Omental fat pad (tissue), 4 donors: Measurements from ENCODE around the gene KIF21B. TPM values are rescaled to one million over a fixed set of nuclear protein-coding genes. Genes with fewer than 3 reads are reported as not detected.

Experiments used
- ATAC-seq: fragments of 150-250 bp; one replicate; pipeline ENCODE4 v1.9.1; 2016; ENCODE audit warnings: mild to moderate bottlenecking, moderate library complexity; ENCODE audit not compliant: low FRiP score
- DNase-seq: peaks from one replicate; pipeline ENCODE4 v3.0.0-alpha.2; 2019; ENCODE audit warnings: low spot score
- total RNA-seq, 4 donors: library from RNA; depleted of rRNA; stranded (reverse); fragments of >200 nt; gene quantifications; one replicate each; pipeline ENCODE4 v1.1.0, GENCODE V29; 2016
- TF ChIP-seq, protein P1 (sequence below), 3 donors: fragments of 450-650 bp; IDR thresholded peaks; one replicate each; pipeline ENCODE4 v1.5.1; 2016 to 2017; ENCODE audit warnings: antibody characterized with exemption in 3 of 3, mild to moderate bottlenecking in 3 of 3, moderate library complexity in 2 of 3

The KIF21B gene
- total RNA-seq, 4 donors from 2014 or later = 0.93 to 6.1 (median 3.7) TPM

DNA sequence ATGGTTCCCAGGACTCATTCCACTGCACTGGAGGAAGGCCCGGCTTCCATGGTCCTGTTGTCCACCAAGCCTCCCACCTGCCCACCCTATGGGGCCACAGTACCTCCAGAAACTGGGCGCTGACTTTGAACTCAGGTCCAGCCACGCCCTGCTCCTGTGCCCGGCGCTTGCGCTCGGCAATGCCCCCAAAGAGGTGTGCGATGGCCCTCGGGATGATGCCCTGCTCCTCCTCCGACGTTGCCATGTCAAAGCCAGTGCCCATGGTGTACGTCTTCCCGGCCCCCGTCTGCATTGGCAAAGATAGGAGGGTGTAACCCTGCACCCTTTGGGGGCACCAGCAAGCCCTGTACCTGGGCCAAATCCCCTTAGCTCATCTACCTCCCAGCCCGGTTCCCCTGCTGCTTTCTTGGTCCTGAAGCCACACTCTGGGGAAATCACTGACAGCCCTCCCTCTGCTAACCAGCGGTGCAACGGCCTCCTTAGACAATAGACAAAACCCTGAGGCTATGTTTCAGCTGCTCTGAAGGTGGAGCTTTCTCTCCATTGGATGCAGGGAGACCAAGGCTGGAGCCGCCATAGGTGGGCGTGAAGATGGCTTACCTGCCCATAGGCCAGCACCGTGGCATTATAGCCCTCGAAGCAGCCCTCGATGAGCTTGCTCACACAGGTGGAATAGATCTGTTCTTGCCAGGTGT lies 14.7 kb downstream of the KIF21B start:
- TF ChIP-seq, protein P1, sequence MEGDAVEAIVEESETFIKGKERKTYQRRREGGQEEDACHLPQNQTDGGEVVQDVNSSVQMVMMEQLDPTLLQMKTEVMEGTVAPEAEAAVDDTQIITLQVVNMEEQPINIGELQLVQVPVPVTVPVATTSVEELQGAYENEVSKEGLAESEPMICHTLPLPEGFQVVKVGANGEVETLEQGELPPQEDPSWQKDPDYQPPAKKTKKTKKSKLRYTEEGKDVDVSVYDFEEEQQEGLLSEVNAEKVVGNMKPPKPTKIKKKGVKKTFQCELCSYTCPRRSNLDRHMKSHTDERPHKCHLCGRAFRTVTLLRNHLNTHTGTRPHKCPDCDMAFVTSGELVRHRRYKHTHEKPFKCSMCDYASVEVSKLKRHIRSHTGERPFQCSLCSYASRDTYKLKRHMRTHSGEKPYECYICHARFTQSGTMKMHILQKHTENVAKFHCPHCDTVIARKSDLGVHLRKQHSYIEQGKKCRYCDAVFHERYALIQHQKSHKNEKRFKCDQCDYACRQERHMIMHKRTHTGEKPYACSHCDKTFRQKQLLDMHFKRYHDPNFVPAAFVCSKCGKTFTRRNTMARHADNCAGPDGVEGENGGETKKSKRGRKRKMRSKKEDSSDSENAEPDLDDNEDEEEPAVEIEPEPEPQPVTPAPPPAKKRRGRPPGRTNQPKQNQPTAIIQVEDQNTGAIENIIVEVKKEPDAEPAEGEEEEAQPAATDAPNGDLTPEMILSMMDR (IDR thresholded peaks at IDR 0.05) = no peak
- ATAC-seq = no peak
- no peak for DNase-seq

DNA sequence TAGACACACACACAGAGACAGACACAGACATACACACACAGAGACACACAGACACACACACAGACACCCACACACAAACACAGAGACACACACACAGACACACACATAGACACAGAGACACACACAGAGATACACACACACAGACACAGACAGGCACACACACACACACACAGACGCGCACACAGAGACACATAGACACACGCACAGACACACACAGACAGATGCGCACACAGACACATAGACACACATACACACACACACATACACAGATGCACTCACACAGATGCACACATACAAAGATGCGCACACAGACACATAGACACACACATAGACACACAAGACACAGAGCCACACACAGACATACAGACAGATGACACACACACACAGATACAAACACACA lies 16.0 kb downstream of the KIF21B start:
- no peak for ATAC-seq

DNA sequence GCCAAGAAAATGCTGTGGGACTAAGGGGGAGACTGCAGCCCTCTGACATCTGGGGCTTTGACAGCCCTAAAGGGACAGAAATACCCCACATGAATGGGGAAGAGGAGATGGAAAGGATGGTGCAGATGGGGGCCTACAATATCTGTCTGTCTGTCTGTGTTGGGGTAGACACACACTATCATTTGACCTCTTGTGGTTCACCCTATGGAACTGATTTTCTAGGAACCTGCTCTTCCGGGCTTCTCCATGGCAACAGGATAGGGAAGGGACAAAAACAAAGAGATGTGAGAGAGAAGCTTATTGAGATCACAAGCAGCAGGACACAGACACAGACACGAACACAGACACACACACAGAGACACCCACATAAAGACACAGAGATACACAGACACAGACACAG lies 17.1 kb downstream of the KIF21B start:
- DNase-seq (no peak), ATAC-seq (no peak)
- TF ChIP-seq, protein P1 (IDR thresholded peaks at IDR 0.05) = no peak

More for the DNA sequence above, 16.0 kb downstream of the KIF21B start:
- DNase-seq = no peak
- TF ChIP-seq, protein P1 (IDR thresholded peaks at IDR 0.05) = no peak

DNA sequence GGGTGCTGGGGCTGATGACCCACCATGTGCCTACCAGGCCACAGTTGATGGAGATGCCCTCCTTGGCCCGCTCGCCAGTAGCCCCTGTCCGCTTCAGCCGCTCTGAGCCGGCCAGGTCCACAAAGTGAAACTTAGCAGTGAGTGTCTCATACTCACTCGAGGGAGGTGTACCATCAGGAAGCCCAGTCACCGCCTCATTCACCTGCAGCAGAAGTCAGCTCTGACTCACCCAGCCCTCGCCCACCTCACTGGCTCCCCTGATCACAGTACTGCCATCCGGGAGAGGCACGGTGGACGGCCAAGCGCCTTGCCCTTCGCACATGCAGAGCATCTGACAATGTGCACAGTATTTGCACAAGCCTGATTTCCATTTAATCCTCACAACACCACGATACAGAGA lies 18.8 kb downstream of the KIF21B start:
- ATAC-seq (no peak), DNase-seq (no peak)
- TF ChIP-seq, protein P1 (IDR thresholded peaks at IDR 0.05) = no peak

DNA sequence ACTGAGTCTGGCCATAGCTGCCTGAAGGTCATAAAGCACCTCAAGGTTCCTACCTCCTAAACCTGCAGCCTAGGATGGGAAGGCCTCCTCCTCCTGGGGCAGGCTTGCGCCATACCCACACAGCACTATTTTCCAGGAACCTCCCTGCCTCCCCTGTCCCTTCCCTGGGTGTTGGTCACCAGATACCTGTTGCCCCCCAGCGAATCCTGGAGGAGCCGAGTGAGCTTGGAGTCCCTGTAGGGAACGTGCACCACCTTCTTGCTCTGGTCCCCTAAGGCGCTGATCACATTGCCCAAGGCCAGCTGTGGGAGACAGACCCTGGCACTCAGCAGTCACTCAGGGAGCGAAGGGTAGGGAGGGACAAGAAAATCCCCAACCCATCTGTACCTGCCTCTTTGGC lies 19.4 kb downstream of the KIF21B start:
- TF ChIP-seq, protein P1 (IDR thresholded peaks at IDR 0.05) = no peak
- DNase-seq (no peak), ATAC-seq (no peak)

DNA sequence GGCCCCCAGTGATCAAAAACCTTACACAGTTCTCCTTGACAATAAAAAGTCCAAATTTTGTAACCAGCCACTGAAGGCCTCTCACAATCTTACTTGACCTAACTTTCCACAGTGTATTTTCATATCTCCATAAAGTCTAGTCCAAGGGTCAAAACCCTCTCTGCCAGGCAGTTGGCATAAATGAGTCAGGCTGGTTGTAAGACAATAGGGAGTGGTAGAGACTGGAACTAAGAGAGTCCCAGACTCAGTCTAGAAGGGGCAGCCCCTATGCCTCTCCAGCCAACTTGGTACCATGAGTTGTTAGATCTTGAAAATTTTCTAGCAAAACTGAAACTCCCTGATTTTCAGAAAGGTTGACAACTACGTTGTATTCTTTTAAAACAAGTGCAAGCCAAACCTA lies 21.0 kb downstream of the KIF21B start:
- no peak for DNase-seq
- TF ChIP-seq, protein P1 (IDR thresholded peaks at IDR 0.05) = no peak
- no peak for ATAC-seq

GRCh38 chr1:201001962-201002361 lies 21.6 kb downstream of the KIF21B start:
- DNase-seq (no peak), ATAC-seq (no peak)
- TF ChIP-seq, protein P1 (IDR thresholded peaks at IDR 0.05) = no peak
